K562 treated with DMSO at 1 percent for 4 hours (cell line): Measurements from ENCODE around the gene MAEA. TPM values are rescaled to one million over a fixed set of nuclear protein-coding genes. Genes with fewer than 3 reads are reported as not detected.

Experiments used
- total RNA-seq: library from RNA; unstranded; fragments of 300-600 nt; gene quantifications from 2 replicates; pipeline ENCODE4 v1.2.3, GENCODE V29; 2022; ENCODE audit not compliant: insufficient read depth

Gene MAEA
- total RNA-seq, result 86.3 and 99.3 TPM in 2 replicates

DNA sequence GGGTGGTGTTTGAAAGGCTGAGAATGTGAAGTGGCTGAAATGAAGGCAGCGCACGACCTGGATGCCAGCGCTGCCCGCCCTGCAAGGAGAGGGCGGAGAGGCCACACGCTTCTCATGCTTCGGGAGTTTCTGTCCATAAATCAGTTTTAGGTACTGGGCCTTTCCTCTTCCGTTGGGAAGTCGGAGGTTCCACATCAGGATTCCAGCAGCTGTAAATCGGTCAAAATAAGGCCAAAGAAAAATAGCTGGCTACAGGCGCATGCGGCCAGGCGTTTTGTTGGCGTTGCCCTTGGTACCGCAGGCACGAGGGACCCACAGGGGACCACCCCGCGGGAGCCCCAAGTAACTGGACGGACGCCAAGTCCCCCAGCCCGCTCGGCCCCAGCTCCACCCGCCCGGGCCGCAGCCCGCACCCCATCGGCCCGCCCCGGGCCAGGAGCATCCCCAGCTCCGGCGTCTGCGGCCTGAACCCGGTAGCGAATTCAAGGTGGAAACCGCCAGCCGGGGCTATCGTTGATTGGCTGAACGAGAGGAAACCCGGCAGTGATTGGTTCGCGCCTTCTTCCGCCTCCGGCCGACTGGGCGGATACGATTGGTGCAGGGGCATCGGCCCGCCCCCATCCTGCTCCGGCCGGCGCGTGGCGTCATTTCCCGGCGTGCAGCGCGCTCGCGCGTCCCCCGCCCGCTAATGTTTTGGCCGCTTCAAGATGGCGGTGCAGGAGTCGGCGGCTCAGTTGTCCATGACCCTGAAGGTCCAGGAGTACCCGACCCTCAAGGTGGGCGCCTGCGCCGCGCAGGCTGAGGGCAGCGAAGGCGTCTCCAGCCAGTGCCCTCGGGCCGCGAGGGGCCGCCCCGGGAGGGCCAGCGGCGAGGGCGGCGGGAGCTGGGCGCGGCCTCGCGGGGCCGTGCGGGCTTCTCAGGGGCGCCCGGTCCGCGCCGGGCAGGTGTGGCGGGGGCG, at the start of gene MAEA:
MAEA (plus strand) TSS at position 685 of the 958 bp plus-strand sequence; CDS start at position 708, 23 bp downstream.

DNA sequence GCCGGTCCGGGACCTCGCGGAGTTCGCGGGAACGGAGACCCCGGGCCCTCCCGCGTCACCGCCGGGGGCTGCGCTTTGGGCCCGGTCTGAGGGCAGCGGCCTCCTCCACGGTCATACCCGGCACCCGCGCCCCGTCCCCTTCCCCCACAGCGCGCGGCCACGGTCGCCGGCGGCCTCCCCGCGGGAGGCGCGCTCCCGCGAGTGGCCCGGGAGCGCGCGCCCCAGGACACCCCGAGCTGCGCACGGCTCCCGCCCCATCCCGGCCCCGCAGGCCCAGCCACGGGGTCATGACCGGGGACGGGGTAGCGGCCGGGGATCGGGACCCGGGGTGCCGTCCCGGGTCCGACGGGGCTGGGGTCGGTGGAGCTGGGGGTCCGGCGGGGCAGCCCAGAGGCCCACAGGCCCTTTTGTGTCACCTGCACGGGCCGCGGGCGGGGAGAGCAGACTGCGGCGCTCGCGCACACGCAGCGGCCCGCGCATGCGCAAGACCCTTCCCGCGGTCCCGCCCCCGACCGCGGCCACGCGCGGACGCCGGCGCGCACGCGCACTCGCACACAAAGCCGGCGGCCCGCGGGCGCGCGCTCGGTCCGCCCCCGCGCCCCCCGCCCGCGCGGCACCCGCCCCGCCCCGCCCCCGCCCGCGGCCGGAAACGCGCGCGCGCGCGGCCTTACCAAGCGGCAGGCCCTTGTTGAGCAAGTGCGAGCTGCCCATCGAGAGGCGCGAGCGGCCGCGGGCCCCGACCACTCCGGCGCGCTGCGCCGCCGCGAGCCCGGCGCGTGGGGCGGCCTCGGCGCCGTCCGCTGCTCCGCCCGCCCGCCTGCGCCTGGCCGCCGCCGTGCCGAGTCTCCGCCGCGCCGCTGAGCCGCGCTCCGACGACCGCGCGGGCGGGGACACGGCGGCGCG, 41.2 kb upstream of the MAEA start, which contains the start of gene CTBP1:
CTBP1 (minus strand) TSS at position 886 of the 903 bp plus-strand sequence. CDS start 7,799 bp downstream, outside the sequence.

GRCh38 chr4:1346781-1347409, 57.2 kb downstream of the MAEA start, which contains the start of gene UVSSA:
Gene UVSSA (plus strand): TSS chr4:1347208. CDS start chr4:1348092, 884 bp downstream.

Other genes with a start within 250 kb of the MAEA start
- gene RNF212, start 176.3 kb upstream of the MAEA start, total RNA-seq, result not detected in 2 replicates
- gene SPON2, start 117.3 kb upstream of the MAEA start, total RNA-seq, result 1.3 and 1.8 TPM in 2 replicates
- gene CTBP1, start 40.8 kb upstream of the MAEA start, total RNA-seq, result 102 and 135 TPM in 2 replicates
- gene UVSSA, start 57.3 kb downstream of the MAEA start, total RNA-seq, result 2.1 and 5.7 TPM in 2 replicates
- not detected in 2 replicates for gene NKX1-1, start 116.6 kb downstream of the MAEA start, total RNA-seq